Measurements from ENCODE around the gene ASPSCR1. TPM values are rescaled to one million over a fixed set of nuclear protein-coding genes. Genes with fewer than 3 reads are reported as not detected.

ASPSCR1 gene
- total and polyA plus RNA-seq, 9 of the 15 experiments (the other 6 are each of a cell fraction or from before 2014, with no cell fraction given), result 0.90 to 36.9 (median 11.6) TPM

DNA sequence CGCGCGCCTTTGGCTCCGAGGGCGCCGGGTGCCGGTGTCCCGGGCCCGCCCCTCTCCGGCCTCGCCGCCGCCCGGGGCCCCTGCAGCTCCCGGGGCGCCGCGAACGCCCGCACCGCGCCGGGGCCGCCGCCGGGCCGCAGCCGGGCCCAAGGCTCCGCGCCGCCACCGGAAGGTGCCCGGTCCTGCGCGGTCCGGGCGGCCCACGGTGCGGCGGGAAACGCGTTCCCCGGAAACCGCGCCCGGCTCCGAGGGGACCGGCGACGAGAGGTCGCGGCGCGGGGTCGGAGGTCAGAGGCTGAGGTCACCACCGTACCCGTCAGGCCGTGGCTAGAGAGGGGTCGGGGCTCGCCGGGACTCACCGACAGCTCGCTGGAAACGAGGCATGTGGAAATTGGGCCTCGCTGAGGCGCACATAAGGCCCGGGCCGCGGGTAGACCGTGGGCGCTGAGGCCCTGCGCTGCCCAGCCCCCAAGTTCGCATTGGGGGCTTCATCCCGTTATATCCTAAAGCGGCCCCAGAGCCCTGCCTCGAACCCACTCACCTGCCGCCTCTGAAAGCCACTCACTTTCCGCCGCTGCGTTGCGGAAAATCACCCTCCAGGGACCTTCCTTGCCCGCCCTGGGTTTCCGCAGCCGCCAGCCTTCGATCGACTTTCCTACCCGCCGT is 88.3 kb downstream of the ASPSCR1 start, which contains the start of gene DUS1L (continued):
- TF ChIP-seq, protein P1, sequence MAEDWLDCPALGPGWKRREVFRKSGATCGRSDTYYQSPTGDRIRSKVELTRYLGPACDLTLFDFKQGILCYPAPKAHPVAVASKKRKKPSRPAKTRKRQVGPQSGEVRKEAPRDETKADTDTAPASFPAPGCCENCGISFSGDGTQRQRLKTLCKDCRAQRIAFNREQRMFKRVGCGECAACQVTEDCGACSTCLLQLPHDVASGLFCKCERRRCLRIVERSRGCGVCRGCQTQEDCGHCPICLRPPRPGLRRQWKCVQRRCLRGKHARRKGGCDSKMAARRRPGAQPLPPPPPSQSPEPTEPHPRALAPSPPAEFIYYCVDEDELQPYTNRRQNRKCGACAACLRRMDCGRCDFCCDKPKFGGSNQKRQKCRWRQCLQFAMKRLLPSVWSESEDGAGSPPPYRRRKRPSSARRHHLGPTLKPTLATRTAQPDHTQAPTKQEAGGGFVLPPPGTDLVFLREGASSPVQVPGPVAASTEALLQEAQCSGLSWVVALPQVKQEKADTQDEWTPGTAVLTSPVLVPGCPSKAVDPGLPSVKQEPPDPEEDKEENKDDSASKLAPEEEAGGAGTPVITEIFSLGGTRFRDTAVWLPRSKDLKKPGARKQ (CRISPR knock-in tag; IDR thresholded peaks at IDR 0.05), result no peak
- TF ChIP-seq TOE1 (IDR thresholded peaks at IDR 0.05; ENCODE audit: borderline replicate concordance), result peak; percentile 57; the same call in 1 of the 2 replicates
- TF ChIP-seq TOE1 (CRISPR knock-in tag; IDR thresholded peaks at IDR 0.05; ENCODE audit: borderline replicate concordance, low read depth), result no peak
- no peak for TF ChIP-seq SMAD2 (IDR thresholded peaks at IDR 0.05; ENCODE audit: low read depth, low read length)
- TF ChIP-seq PRMT5 (CRISPR knock-in tag; IDR thresholded peaks at IDR 0.05), result no peak
- TF ChIP-seq ARID1B (IDR thresholded peaks at IDR 0.05), result no peak; the same call in 1 of the 2 replicates
- no peak for TF ChIP-seq ZNF444 (CRISPR knock-in tag; IDR thresholded peaks at IDR 0.05)
- TF ChIP-seq ZFPM2 (CRISPR knock-in tag; IDR thresholded peaks at IDR 0.05), result 0 out of 2 replicates have a peak, but pooled peaks have one; percentile 38
- peak; percentile 66; the same call in 1 of the 2 replicates for TF ChIP-seq L3MBTL2 (IDR thresholded peaks at IDR 0.05)
- no peak for TF ChIP-seq BRD9 (IDR thresholded peaks at IDR 0.05; ENCODE audit: low read depth, partially characterized antibody)
- 0 out of 2 replicates have a peak, but pooled peaks have one; percentile 57 for TF ChIP-seq ZBED1 (IDR thresholded peaks at IDR 0.05)
- peak; percentile 89 for TF ChIP-seq C11orf30 (IDR thresholded peaks at IDR 0.05; ENCODE audit: low read depth)
- TF ChIP-seq, protein P2, sequence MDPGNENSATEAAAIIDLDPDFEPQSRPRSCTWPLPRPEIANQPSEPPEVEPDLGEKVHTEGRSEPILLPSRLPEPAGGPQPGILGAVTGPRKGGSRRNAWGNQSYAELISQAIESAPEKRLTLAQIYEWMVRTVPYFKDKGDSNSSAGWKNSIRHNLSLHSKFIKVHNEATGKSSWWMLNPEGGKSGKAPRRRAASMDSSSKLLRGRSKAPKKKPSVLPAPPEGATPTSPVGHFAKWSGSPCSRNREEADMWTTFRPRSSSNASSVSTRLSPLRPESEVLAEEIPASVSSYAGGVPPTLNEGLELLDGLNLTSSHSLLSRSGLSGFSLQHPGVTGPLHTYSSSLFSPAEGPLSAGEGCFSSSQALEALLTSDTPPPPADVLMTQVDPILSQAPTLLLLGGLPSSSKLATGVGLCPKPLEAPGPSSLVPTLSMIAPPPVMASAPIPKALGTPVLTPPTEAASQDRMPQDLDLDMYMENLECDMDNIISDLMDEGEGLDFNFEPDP (CRISPR knock-in tag; IDR thresholded peaks at IDR 0.05), result no peak
- no peak for TF ChIP-seq KHSRP (IDR thresholded peaks at IDR 0.05)
- TF ChIP-seq, protein P3, sequence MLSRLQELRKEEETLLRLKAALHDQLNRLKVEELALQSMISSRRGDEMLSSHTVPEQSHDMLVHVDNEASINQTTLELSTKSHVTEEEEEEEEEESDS (CRISPR knock-in tag; IDR thresholded peaks at IDR 0.05), result no peak
- TF ChIP-seq SIN3B (IDR thresholded peaks at IDR 0.05; ENCODE audit: low read depth), result peak; percentile 87
- peak; percentile 13 for TF ChIP-seq SAP30 (IDR thresholded peaks at IDR 0.05; ENCODE audit: borderline replicate concordance, insufficient read depth, low read depth, low read length, poor library complexity, severe bottlenecking)
- no peak for TF ChIP-seq FOS (IDR thresholded peaks at IDR 0.05; ENCODE audit: extremely low read depth, insufficient read length)
- TF ChIP-seq, protein P4, sequence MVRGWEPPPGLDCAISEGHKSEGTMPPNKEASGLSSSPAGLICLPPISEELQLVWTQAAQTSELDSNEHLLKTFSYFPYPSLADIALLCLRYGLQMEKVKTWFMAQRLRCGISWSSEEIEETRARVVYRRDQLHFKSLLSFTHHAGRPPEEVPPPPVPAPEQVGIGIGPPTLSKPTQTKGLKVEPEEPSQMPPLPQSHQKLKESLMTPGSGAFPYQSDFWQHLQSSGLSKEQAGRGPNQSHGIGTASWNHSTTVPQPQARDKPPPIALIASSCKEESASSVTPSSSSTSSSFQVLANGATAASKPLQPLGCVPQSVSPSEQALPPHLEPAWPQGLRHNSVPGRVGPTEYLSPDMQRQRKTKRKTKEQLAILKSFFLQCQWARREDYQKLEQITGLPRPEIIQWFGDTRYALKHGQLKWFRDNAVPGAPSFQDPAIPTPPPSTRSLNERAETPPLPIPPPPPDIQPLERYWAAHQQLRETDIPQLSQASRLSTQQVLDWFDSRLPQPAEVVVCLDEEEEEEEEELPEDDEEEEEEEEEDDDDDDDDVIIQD (CRISPR knock-in tag; IDR thresholded peaks at IDR 0.05), result peak; percentile 64; the same call in 1 of the 2 replicates
- TF ChIP-seq, protein P5, sequence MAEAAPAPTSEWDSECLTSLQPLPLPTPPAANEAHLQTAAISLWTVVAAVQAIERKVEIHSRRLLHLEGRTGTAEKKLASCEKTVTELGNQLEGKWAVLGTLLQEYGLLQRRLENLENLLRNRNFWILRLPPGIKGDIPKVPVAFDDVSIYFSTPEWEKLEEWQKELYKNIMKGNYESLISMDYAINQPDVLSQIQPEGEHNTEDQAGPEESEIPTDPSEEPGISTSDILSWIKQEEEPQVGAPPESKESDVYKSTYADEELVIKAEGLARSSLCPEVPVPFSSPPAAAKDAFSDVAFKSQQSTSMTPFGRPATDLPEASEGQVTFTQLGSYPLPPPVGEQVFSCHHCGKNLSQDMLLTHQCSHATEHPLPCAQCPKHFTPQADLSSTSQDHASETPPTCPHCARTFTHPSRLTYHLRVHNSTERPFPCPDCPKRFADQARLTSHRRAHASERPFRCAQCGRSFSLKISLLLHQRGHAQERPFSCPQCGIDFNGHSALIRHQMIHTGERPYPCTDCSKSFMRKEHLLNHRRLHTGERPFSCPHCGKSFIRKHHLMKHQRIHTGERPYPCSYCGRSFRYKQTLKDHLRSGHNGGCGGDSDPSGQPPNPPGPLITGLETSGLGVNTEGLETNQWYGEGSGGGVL (CRISPR knock-in tag; IDR thresholded peaks at IDR 0.05), result no peak
- TF ChIP-seq MAZ (CRISPR knock-in tag; conservative IDR thresholded peaks at IDR 0.05 in 1 of 2, IDR thresholded peaks at IDR 0.05 in 1 of 2), result peak; percentile 83 to 88
- peak; percentile 66 for TF ChIP-seq CCNT2 (IDR thresholded peaks at IDR 0.05; ENCODE audit: borderline replicate concordance, extremely low read depth, insufficient read length, low read depth, low read length)

All from K562 (cell line).